ENCODE measurements around the gene IGF1R.

IGF1R gene

DNA sequence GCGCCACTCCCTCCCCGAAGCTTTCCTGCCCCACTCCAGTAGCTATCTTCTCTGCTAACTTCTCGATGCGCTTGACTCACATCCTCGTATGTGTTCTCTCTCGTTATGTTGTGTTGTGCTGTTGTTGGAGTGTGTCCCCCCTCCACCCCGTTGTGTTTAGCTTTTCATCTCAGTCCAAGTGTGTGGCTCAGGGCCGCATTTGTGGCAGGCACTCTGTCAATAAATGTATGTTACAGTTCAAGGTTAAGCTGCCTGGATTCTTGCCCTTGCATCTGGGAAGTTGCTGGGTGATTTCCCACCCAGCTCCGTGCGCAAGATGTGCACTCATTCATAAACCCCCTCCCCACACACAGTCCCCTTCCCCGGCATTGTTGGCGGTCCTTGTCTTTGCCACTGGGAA, 287.4 kb downstream of the IGF1R start:
- Histone ChIP-seq H3K4me3 (IDR thresholded peaks at IDR 0.05; ENCODE audit: insufficient read depth, low read depth, low read length) (no peak overlapping the region), H2AFZ (ENCODE audit: low read depth) (no peak overlapping the region), H3K79me2 (ENCODE audit: insufficient read depth, low read depth) (no peaks in the 10 kb centered on the region), H3K4me2 (no peak overlapping the region), H3K36me3 (ENCODE audit: insufficient read depth) (no peaks in the 10 kb centered on the region), H3K27ac (no peak overlapping the region), H3K4me1 (ENCODE audit: low read depth, poor library complexity, severe bottlenecking) (no peaks in the 10 kb centered on the region), H4K20me1 (ENCODE audit: insufficient read depth) (no peaks in the 10 kb centered on the region), H3K9ac (no peak overlapping the region), H3K27me3 (ENCODE audit: insufficient read depth, low read depth) (no peaks in the 10 kb centered on the region)
- TF ChIP-seq, protein P1, sequence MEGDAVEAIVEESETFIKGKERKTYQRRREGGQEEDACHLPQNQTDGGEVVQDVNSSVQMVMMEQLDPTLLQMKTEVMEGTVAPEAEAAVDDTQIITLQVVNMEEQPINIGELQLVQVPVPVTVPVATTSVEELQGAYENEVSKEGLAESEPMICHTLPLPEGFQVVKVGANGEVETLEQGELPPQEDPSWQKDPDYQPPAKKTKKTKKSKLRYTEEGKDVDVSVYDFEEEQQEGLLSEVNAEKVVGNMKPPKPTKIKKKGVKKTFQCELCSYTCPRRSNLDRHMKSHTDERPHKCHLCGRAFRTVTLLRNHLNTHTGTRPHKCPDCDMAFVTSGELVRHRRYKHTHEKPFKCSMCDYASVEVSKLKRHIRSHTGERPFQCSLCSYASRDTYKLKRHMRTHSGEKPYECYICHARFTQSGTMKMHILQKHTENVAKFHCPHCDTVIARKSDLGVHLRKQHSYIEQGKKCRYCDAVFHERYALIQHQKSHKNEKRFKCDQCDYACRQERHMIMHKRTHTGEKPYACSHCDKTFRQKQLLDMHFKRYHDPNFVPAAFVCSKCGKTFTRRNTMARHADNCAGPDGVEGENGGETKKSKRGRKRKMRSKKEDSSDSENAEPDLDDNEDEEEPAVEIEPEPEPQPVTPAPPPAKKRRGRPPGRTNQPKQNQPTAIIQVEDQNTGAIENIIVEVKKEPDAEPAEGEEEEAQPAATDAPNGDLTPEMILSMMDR (conservative IDR thresholded peaks at IDR 0.05; ENCODE audit: low read depth, low read length), result no peak

DNA sequence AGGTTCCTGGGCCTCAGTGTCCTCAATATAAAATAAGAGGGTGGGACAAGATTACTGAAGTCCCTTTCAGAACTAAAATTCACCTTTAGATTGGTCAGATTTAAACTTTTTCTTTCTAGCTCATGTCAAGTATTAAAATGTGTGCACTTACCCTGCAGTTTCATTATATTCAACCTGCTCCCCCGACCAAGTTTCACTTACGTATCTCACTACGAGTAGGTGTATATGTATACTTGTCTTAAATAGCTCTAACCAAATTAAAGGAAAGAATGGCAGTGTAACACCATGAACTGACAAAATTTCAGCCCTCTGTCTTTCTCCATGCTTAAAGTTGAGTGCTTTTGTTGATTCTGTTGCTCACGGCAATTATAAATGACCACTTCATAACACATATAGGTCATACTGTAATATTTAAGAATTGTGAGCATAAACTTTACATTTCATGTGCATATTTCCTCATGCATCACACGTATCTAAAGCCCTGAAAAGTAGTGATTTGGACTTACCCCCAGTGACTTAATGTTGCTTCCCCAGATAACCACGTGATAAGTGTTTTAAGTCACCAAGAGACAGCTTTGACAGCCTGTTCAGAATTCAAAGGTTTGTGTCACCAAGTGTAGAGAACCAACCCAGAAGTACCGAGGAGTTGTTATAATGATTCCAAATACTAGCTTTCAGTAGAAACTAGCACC, 289.2 kb downstream of the IGF1R start:
- Histone ChIP-seq H3K27ac (no peak overlapping the region), H3K27me3 (ENCODE audit: insufficient read depth, low read depth) (no peaks in the 10 kb centered on the region), H3K9ac (no peak overlapping the region), H2AFZ (ENCODE audit: low read depth) (no peak overlapping the region), H3K4me3 (IDR thresholded peaks at IDR 0.05; ENCODE audit: insufficient read depth, low read depth, low read length) (no peak overlapping the region), H3K4me1 (ENCODE audit: low read depth, poor library complexity, severe bottlenecking) (no peaks in the 10 kb centered on the region), H4K20me1 (ENCODE audit: insufficient read depth) (no peaks in the 10 kb centered on the region), H3K79me2 (ENCODE audit: insufficient read depth, low read depth) (no peaks in the 10 kb centered on the region), H3K36me3 (ENCODE audit: insufficient read depth) (no peaks in the 10 kb centered on the region; the same call in 1 of the 2 replicates), H3K4me2 (no peak overlapping the region)
- TF ChIP-seq, protein P1 (conservative IDR thresholded peaks at IDR 0.05; ENCODE audit: low read depth, low read length), result no peak

DNA sequence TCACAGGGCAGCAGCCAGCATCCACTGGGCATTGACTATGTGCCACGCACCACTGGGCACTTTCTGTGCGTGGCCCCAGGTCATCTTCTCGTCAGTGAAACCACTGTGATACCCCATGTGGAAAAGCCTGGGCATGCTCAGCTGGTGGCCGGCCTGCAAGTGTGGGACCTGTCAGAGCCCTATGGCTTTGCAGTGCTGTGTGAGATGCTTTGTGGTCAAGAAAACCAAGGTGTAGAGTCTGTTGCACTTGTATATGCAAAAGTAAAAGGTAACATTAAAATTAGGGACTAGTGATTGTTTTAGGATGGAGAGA, 289.7 kb downstream of the IGF1R start:
- no peaks in the 10 kb centered on the region; the same call in 1 of the 2 replicates for H3K36me3 ChIP-seq (ENCODE audit: insufficient read depth)

DNA sequence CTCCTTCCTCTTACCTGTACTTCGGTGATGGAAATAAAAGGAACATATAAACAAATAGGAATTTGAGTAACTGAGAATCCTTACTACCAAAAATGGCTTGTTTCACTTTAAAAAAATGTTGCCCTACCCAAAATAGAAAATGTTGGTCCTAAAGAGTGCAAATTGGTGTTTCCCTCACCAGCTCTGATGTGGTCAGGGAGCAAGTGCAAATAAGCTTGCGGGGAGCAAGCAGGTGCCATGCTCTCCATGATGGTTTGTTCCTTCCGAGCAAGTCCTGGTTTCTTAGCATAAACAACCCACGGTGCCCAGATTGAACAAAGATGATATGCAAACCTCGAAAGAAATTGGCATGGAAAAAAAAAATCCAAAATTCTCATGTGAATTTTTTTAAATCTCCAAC, 290.5 kb downstream of the IGF1R start:
- Histone ChIP-seq H3K27ac (no peak overlapping the region), H3K4me2 (no peak overlapping the region), H3K9ac (no peak overlapping the region), H3K27me3 (ENCODE audit: insufficient read depth, low read depth) (no peaks in the 10 kb centered on the region), H2AFZ (ENCODE audit: low read depth) (no peak overlapping the region), H3K4me3 (IDR thresholded peaks at IDR 0.05; ENCODE audit: insufficient read depth, low read depth, low read length) (no peak overlapping the region), H3K79me2 (ENCODE audit: insufficient read depth, low read depth) (no peaks in the 10 kb centered on the region), H4K20me1 (ENCODE audit: insufficient read depth) (no peaks in the 10 kb centered on the region), H3K4me1 (ENCODE audit: low read depth, poor library complexity, severe bottlenecking) (no peaks in the 10 kb centered on the region), H3K36me3 (ENCODE audit: insufficient read depth) (no peaks in the 10 kb centered on the region; the same call in 1 of the 2 replicates)
- TF ChIP-seq, protein P1 (conservative IDR thresholded peaks at IDR 0.05; ENCODE audit: low read depth, low read length), result no peak

More for the DNA sequence above, 289.7 kb downstream of the IGF1R start:
- Histone ChIP-seq H3K27ac (no peak overlapping the region), H3K79me2 (ENCODE audit: insufficient read depth, low read depth) (no peaks in the 10 kb centered on the region), H2AFZ (ENCODE audit: low read depth) (no peak overlapping the region), H3K9ac (no peak overlapping the region), H3K27me3 (ENCODE audit: insufficient read depth, low read depth) (no peaks in the 10 kb centered on the region), H3K4me2 (no peak overlapping the region), H4K20me1 (ENCODE audit: insufficient read depth) (no peaks in the 10 kb centered on the region), H3K4me3 (IDR thresholded peaks at IDR 0.05; ENCODE audit: insufficient read depth, low read depth, low read length) (no peak overlapping the region), H3K4me1 (ENCODE audit: low read depth, poor library complexity, severe bottlenecking) (no peaks in the 10 kb centered on the region)
- TF ChIP-seq, protein P1 (conservative IDR thresholded peaks at IDR 0.05; ENCODE audit: low read depth, low read length), result no peak

Measured in KMS-11 (cell line).